K562 (cell line): ENCODE results near the gene PRKCQ. TPM values are rescaled to one million over a fixed set of nuclear protein-coding genes. Genes with fewer than 3 reads are reported as not detected.
A peak's percentile ranks its signal among the peaks of the same experiment; 100 is the strongest.

Experiments
- ADNP ChIP-seq: fragments of 200-800 bp; sonication (Bioruptor generic); IDR thresholded peaks from 2 replicates; pipeline ENCODE4 v1.6.1; 2016; ENCODE audit warnings: missing genetic modification characterization, missing compliant biosample characterization
- BRCA1 ChIP-seq, 2 experiments: fragments of 450-650 bp in 1 of 2; sonication (generic) in 1 of 2; formaldehyde crosslinking in 1 of 2; IDR thresholded peaks; 2 replicates each; pipeline versions ENCODE4 v1.5.0 to v1.6.1; 2017 to 2020; ENCODE audit warnings: mild to moderate bottlenecking in 1 of 2, missing genetic modification reagents in 1 of 2
- CCAR2 ChIP-seq: fragments of 200-400 bp; formaldehyde crosslinking; IDR thresholded peaks from 2 replicates; pipeline ENCODE4 v1.6.1; 2017; ENCODE audit warnings: mild to moderate bottlenecking, low read depth, low read length
- KLF16 ChIP-seq: IDR thresholded peaks from 2 replicates; pipeline ENCODE4 v1.6.1; 2016; ENCODE audit warnings: antibody characterized with exemption
- RNF2 ChIP-seq: sonication (generic); IDR thresholded peaks from 2 replicates; pipeline ENCODE4 v1.6.1; 2016
- SMAD2 ChIP-seq: fragments of 150-350 bp; IDR thresholded peaks from 2 replicates; pipeline ENCODE4 v1.6.1; 2014; ENCODE audit warnings: low read depth, mild to moderate bottlenecking, low read length
- SMARCE1 ChIP-seq: fragments of 450-650 bp; IDR thresholded peaks from 2 replicates; pipeline ENCODE4 v1.7.1; 2016; ENCODE audit warnings: mild to moderate bottlenecking
- polyA plus RNA-seq, 8 experiments: library from polyadenylated mRNA; depleted of rRNA in 4 of 8; stranded (reverse) in 5 of 8; unstranded in 3 of 8; fragments of >200 nt; fragmentation: Nextera tagmentation in 2 of 8; fragmentation: Illumina TruSeq in 1 of 8; extraction: Ambion mirVana in 2 of 8; extraction: Trizol in 1 of 8; gene quantifications; 2 replicates each; pipeline versions ENCODE4 v1.2.1 to v1.2.3, GENCODE V29; 2011 to 2014; ENCODE audit warnings: inconsistent platforms in 1 of 8, missing spikeins in 1 of 8
- total RNA-seq, 7 experiments: library from RNA; depleted of rRNA in 6 of 7; stranded (reverse); fragments of >200 nt in 6 of 7; fragmentation: Illumina TruSeq in 2 of 7; extraction: Trizol in 2 of 7; gene quantifications; 2 replicates each; pipeline versions ENCODE4 v1.2.1 to v1.2.3, GENCODE V29; 2011 to 2021; ENCODE audit warnings: low replicate concordance in 1 of 7
- TF ChIP-seq, protein P1 (sequence below): sonication (generic); formaldehyde crosslinking; IDR thresholded peaks from 2 replicates; pipeline ENCODE4 v1.8.0; 2022; ENCODE audit warnings: mild to moderate bottlenecking, missing genetic modification reagents
- TF ChIP-seq, protein P2 (sequence below), 3 experiments: fragments of 200-800 bp in 1 of 3; sonication (Bioruptor generic) in 1 of 3; sonication (generic) in 1 of 3; formaldehyde crosslinking in 1 of 3; IDR thresholded peaks; 2 replicates each; pipeline versions ENCODE4 v1.6.1 to v1.8.0; 2016 to 2022; ENCODE audit warnings: mild to moderate bottlenecking in 2 of 3, missing compliant biosample characterization in 2 of 3, missing genetic modification characterization in 2 of 3, missing genetic modification reagents in 1 of 3
- TF ChIP-seq, protein P3 (sequence below): fragments of 200-800 bp; sonication (Bioruptor generic); IDR thresholded peaks from 2 replicates; pipeline ENCODE4 v1.6.1; 2016; ENCODE audit warnings: missing genetic modification characterization, missing compliant biosample characterization
- TF ChIP-seq, protein P4 (sequence below): sonication (generic); formaldehyde crosslinking; IDR thresholded peaks from 2 replicates; pipeline ENCODE4 v1.8.0; 2022; ENCODE audit warnings: mild to moderate bottlenecking, missing genetic modification reagents
- TF ChIP-seq, protein P5 (sequence below), 2 experiments: fragments of 450-650 bp in 1 of 2; IDR thresholded peaks; 2 replicates each; pipeline ENCODE4 v1.6.1; 2011 to 2017; ENCODE audit warnings: low read depth in 2 of 2, antibody characterized with exemption in 1 of 2, borderline replicate concordance in 1 of 2, low read length in 1 of 2, mild to moderate bottlenecking in 1 of 2, mixed read lengths in 1 of 2; ENCODE audit not compliant: control insufficient read depth in 1 of 2
- TF ChIP-seq, protein P6 (sequence below): fragments of 450-650 bp; formaldehyde crosslinking; IDR thresholded peaks from 2 replicates; pipeline ENCODE4 v1.4.0; 2022; ENCODE audit warnings: missing genetic modification characterization

The PRKCQ gene
- total and polyA plus RNA-seq, 9 of the 15 experiments (the other 6 are each of a cell fraction or from before 2014, with no cell fraction given), result 4.4 to 23.3 (median 14.6) TPM

DNA sequence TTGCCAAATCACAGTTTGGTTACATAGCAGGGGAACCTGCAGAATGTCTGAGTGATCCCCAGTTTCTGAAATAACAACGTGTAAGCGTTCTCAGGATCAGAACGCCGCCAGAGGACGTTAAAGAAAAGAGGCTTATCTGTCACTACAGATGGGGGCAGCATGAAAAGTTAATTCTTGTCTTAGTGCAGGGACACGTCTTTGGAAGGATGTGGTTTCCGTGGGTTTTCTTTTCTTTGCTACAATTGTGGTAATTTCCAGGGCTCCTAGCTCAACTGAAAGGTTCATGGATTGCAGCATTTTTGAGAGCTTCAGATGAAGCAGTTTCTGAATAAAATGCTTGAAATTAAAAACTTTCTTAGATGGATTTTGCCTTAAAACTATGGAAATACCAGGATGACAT lies 106.6 kb downstream of the PRKCQ start (continued):
- TF ChIP-seq, protein P1, sequence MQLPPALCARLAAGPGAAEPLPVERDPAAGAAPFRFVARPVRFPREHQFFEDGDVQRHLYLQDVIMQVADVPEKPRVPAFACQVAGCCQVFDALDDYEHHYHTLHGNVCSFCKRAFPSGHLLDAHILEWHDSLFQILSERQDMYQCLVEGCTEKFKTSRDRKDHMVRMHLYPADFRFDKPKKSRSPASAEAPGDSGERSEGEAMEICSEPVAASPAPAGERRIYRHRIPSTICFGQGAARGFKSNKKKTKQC (CRISPR knock-in tag), result no peak
- TF ChIP-seq CCAR2 (no peak), BRCA1 (IDR thresholded peaks at IDR 0.05) (no peak), BRCA1 (CRISPR knock-in tag; IDR thresholded peaks at IDR 0.05) (no peak), RNF2 (peak; percentile 97), SMAD2 (no peak), KLF16 (peak; percentile 87), ADNP (tag) (no peak), SMARCE1 (peak; percentile 95)
- TF ChIP-seq, protein P2, sequence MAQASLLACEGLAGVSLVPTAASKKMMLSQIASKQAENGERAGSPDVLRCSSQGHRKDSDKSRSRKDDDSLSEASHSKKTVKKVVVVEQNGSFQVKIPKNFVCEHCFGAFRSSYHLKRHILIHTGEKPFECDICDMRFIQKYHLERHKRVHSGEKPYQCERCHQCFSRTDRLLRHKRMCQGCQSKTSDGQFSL (CRISPR knock-in tag; IDR thresholded peaks at IDR 0.05), result no peak
- TF ChIP-seq, protein P2 (tag; IDR thresholded peaks at IDR 0.05), result no peak
- TF ChIP-seq, protein P3, sequence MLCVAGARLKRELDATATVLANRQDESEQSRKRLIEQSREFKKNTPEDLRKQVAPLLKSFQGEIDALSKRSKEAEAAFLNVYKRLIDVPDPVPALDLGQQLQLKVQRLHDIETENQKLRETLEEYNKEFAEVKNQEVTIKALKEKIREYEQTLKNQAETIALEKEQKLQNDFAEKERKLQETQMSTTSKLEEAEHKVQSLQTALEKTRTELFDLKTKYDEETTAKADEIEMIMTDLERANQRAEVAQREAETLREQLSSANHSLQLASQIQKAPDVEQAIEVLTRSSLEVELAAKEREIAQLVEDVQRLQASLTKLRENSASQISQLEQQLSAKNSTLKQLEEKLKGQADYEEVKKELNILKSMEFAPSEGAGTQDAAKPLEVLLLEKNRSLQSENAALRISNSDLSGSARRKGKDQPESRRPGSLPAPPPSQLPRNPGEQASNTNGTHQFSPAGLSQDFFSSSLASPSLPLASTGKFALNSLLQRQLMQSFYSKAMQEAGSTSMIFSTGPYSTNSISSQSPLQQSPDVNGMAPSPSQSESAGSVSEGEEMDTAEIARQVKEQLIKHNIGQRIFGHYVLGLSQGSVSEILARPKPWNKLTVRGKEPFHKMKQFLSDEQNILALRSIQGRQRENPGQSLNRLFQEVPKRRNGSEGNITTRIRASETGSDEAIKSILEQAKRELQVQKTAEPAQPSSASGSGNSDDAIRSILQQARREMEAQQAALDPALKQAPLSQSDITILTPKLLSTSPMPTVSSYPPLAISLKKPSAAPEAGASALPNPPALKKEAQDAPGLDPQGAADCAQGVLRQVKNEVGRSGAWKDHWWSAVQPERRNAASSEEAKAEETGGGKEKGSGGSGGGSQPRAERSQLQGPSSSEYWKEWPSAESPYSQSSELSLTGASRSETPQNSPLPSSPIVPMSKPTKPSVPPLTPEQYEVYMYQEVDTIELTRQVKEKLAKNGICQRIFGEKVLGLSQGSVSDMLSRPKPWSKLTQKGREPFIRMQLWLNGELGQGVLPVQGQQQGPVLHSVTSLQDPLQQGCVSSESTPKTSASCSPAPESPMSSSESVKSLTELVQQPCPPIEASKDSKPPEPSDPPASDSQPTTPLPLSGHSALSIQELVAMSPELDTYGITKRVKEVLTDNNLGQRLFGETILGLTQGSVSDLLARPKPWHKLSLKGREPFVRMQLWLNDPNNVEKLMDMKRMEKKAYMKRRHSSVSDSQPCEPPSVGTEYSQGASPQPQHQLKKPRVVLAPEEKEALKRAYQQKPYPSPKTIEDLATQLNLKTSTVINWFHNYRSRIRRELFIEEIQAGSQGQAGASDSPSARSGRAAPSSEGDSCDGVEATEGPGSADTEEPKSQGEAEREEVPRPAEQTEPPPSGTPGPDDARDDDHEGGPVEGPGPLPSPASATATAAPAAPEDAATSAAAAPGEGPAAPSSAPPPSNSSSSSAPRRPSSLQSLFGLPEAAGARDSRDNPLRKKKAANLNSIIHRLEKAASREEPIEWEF (CRISPR knock-in tag), result no peak
- TF ChIP-seq, protein P4, sequence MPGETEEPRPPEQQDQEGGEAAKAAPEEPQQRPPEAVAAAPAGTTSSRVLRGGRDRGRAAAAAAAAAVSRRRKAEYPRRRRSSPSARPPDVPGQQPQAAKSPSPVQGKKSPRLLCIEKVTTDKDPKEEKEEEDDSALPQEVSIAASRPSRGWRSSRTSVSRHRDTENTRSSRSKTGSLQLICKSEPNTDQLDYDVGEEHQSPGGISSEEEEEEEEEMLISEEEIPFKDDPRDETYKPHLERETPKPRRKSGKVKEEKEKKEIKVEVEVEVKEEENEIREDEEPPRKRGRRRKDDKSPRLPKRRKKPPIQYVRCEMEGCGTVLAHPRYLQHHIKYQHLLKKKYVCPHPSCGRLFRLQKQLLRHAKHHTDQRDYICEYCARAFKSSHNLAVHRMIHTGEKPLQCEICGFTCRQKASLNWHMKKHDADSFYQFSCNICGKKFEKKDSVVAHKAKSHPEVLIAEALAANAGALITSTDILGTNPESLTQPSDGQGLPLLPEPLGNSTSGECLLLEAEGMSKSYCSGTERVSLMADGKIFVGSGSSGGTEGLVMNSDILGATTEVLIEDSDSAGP (CRISPR knock-in tag), result no peak
- TF ChIP-seq, protein P5, sequence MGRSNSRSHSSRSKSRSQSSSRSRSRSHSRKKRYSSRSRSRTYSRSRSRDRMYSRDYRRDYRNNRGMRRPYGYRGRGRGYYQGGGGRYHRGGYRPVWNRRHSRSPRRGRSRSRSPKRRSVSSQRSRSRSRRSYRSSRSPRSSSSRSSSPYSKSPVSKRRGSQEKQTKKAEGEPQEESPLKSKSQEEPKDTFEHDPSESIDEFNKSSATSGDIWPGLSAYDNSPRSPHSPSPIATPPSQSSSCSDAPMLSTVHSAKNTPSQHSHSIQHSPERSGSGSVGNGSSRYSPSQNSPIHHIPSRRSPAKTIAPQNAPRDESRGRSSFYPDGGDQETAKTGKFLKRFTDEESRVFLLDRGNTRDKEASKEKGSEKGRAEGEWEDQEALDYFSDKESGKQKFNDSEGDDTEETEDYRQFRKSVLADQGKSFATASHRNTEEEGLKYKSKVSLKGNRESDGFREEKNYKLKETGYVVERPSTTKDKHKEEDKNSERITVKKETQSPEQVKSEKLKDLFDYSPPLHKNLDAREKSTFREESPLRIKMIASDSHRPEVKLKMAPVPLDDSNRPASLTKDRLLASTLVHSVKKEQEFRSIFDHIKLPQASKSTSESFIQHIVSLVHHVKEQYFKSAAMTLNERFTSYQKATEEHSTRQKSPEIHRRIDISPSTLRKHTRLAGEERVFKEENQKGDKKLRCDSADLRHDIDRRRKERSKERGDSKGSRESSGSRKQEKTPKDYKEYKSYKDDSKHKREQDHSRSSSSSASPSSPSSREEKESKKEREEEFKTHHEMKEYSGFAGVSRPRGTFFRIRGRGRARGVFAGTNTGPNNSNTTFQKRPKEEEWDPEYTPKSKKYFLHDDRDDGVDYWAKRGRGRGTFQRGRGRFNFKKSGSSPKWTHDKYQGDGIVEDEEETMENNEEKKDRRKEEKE (IDR thresholded peaks at IDR 0.05; ENCODE audit: borderline replicate concordance in 1 of 2, control insufficient read depth in 1 of 2, low read depth in 2 of 2, low read length in 1 of 2), result no peak
- TF ChIP-seq, protein P6, sequence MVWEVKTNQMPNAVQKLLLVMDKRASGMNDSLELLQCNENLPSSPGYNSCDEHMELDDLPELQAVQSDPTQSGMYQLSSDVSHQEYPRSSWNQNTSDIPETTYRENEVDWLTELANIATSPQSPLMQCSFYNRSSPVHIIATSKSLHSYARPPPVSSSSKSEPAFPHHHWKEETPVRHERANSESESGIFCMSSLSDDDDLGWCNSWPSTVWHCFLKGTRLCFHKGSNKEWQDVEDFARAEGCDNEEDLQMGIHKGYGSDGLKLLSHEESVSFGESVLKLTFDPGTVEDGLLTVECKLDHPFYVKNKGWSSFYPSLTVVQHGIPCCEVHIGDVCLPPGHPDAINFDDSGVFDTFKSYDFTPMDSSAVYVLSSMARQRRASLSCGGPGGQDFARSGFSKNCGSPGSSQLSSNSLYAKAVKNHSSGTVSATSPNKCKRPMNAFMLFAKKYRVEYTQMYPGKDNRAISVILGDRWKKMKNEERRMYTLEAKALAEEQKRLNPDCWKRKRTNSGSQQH (CRISPR knock-in tag), result no peak
